H1 (cell line): ENCODE results near the gene SLX9. TPM values are rescaled to one million over a fixed set of nuclear protein-coding genes. Genes with fewer than 3 reads are reported as not detected.
A peak's percentile ranks its signal among the peaks of the same experiment; 100 is the strongest.

ENCODE experiments used
- CTCF ChIA-PET: fragments of 300-600 bp; sonication (Branson Sonifier 250); formaldehyde crosslinking; loops from one replicate; lab custom pipeline; 2021; ENCODE audit not compliant: partially characterized antibody; lab: Charles Lee
- POLR2A ChIA-PET: fragments of 300-600 bp; sonication (Branson Sonifier 250); formaldehyde crosslinking; loops from one replicate; lab custom pipeline; 2021; ENCODE audit warnings: inconsistent platforms; ENCODE audit not compliant: partially characterized antibody; lab: Charles Lee
- DNase-seq, 2 experiments: peaks; one replicate each; pipeline versions ENCODE4 v3.0.0 to v3.0.0-alpha.2; 2010 to 2022; ENCODE audit warnings: low spot score in 2 of 2, low read depth in 1 of 2, mixed read lengths in 1 of 2
- FAIRE-seq: peaks from 2 replicates; lab custom pipeline; 2011; peaks lifted over from hg19 to GRCh38; lab: Jason Lieb, UNC
- H2AFZ ChIP-seq: 2 replicates; pipeline ENCODE4 v1.8.1; 2012; ENCODE audit warnings: low read length, inconsistent platforms
- H2AK5ac ChIP-seq: 2 replicates; pipeline ENCODE4 v1.6.1; 2013; ENCODE audit warnings: low read depth, low read length
- H2BK120ac ChIP-seq: replicated peaks from 2 replicates; pipeline ENCODE3; 2013; ENCODE audit warnings: low read depth, low read length, inconsistent platforms
- H2BK12ac ChIP-seq: 2 replicates; pipeline ENCODE4 v1.6.1; 2013; ENCODE audit warnings: low read depth, low read length
- H2BK15ac ChIP-seq: 2 replicates; pipeline ENCODE4 v1.6.1; 2013; ENCODE audit warnings: low read length
- H2BK20ac ChIP-seq: 2 replicates; pipeline ENCODE4 v1.6.1; 2013; ENCODE audit warnings: low read length
- H2BK5ac ChIP-seq: 2 replicates; pipeline ENCODE4 v1.6.1; 2013; ENCODE audit warnings: low read depth, low read length
- H3K14ac ChIP-seq: 2 replicates; pipeline ENCODE4 v1.6.1; 2013; ENCODE audit warnings: inconsistent platforms; ENCODE audit not compliant: insufficient read length
- H3K18ac ChIP-seq: 2 replicates; pipeline ENCODE4 v1.6.1; 2013; ENCODE audit warnings: low read length; ENCODE audit errors: extremely low read depth
- H3K23ac ChIP-seq: 2 replicates; pipeline ENCODE4 v1.6.1; 2013; ENCODE audit warnings: inconsistent platforms; ENCODE audit not compliant: insufficient read length
- H3K23me2 ChIP-seq: 2 replicates; pipeline ENCODE4 v1.6.1; 2013; ENCODE audit warnings: low read depth, low read length
- H3K27ac ChIP-seq: 2 replicates; pipeline ENCODE4 v1.6.1; 2011; ENCODE audit warnings: low read depth, low read length, inconsistent platforms
- H3K27me3 ChIP-seq, 4 experiments: replicated peaks in 1 of 4; 1 replicate in 1 of 4; 2 replicates in 3 of 4; pipeline versions ENCODE4 v1.6.1 to v1.8.1; 2011 to 2013; ENCODE audit warnings: low read length in 3 of 4, mild to moderate bottlenecking in 3 of 4, inconsistent platforms in 2 of 4, mixed read lengths in 2 of 4, moderate library complexity in 1 of 4; ENCODE audit not compliant: control insufficient read depth in 3 of 4, insufficient read depth in 3 of 4; ENCODE audit errors: extremely low read depth in 1 of 4
- H3K36me3 ChIP-seq, 4 experiments: 2 replicates each; pipeline versions ENCODE4 v1.6.1 to v1.8.1; 2011 to 2013; ENCODE audit warnings: mild to moderate bottlenecking in 4 of 4, low read length in 3 of 4, moderate library complexity in 2 of 4, control low read depth in 1 of 4, inconsistent platforms in 1 of 4; ENCODE audit not compliant: insufficient read depth in 4 of 4, control insufficient read depth in 2 of 4
- H3K4ac ChIP-seq: replicated peaks from 2 replicates; pipeline ENCODE3; 2013; ENCODE audit warnings: low read length, low read depth, mixed read lengths, inconsistent platforms; ENCODE audit not compliant: insufficient read length
- H3K4me1 ChIP-seq, 4 experiments: replicated peaks in 1 of 4; 1 replicate in 1 of 4; 2 replicates in 3 of 4; pipeline versions ENCODE4 v1.6.1 to v1.8.1; 2011 to 2013; ENCODE audit warnings: low read length in 3 of 4, inconsistent platforms in 2 of 4, mixed read lengths in 1 of 4; ENCODE audit not compliant: insufficient read depth in 4 of 4, control insufficient read depth in 3 of 4
- H3K4me2 ChIP-seq, 2 experiments: 2 replicates each; pipeline versions ENCODE4 v1.6.1 to v1.8.1; 2011 to 2013; ENCODE audit warnings: low read depth in 2 of 2, low read length in 2 of 2, control low read depth in 1 of 2, inconsistent platforms in 1 of 2, mild to moderate bottlenecking in 1 of 2; ENCODE audit not compliant: insufficient read depth in 1 of 2
- H3K4me3 ChIP-seq, 4 experiments: fragments of 200-600, 300-600 bp in 1 of 4; sonication (generic), shearing (Covaris generic), sonication (Bioruptor Twin) in 1 of 4; 2 replicates each; pipeline versions ENCODE4 v1.5.1 to v1.8.1; 2011 to 2016; ENCODE audit warnings: low read length in 4 of 4, low read depth in 3 of 4, control low read depth in 2 of 4, inconsistent platforms in 2 of 4, mild to moderate bottlenecking in 2 of 4, mixed read lengths in 1 of 4, moderate library complexity in 1 of 4; ENCODE audit not compliant: insufficient read depth in 2 of 4; ENCODE audit errors: extremely low read depth in 1 of 4
- H3K56ac ChIP-seq: replicated peaks from 2 replicates; pipeline ENCODE3; 2013; ENCODE audit warnings: low read depth, mild to moderate bottlenecking, mixed read lengths, low read length, inconsistent platforms; ENCODE audit not compliant: insufficient read length
- H3K79me1 ChIP-seq: 2 replicates; pipeline ENCODE4 v1.6.1; 2013; ENCODE audit warnings: low read depth, low read length, control low read depth
- H3K79me2 ChIP-seq, 2 experiments: 2 replicates each; pipeline versions ENCODE4 v1.6.1 to v1.8.1; 2012 to 2013; ENCODE audit warnings: low read length in 2 of 2, mild to moderate bottlenecking in 2 of 2, inconsistent platforms in 1 of 2; ENCODE audit not compliant: insufficient read depth in 2 of 2, control insufficient read depth in 1 of 2
- H3K9ac ChIP-seq, 4 experiments: replicated peaks in 1 of 4; 1 replicate in 1 of 4; 2 replicates in 3 of 4; pipeline versions ENCODE4 v1.6.1 to v1.8.1; 2011 to 2013; ENCODE audit warnings: low read depth in 3 of 4, low read length in 3 of 4, control low read depth in 2 of 4, mild to moderate bottlenecking in 2 of 4, moderate library complexity in 2 of 4, inconsistent platforms in 1 of 4; ENCODE audit errors: extremely low read depth in 1 of 4
- H3K9me3 ChIP-seq, 2 experiments: 2 replicates each; pipeline versions ENCODE4 v1.6.1 to v1.8.1; 2012 to 2013; ENCODE audit warnings: mild to moderate bottlenecking in 2 of 2, moderate library complexity in 2 of 2, control low read depth in 1 of 2, inconsistent platforms in 1 of 2, low read depth in 1 of 2, low read length in 1 of 2, mixed read lengths in 1 of 2; ENCODE audit not compliant: insufficient read depth in 2 of 2
- H4K20me1 ChIP-seq, 2 experiments: replicated peaks in 1 of 2; 2 replicates each; pipeline versions ENCODE3 to v1.8.1; 2011 to 2013; ENCODE audit warnings: inconsistent platforms in 2 of 2, low read length in 2 of 2, mild to moderate bottlenecking in 1 of 2; ENCODE audit not compliant: insufficient read depth in 2 of 2, control insufficient read depth in 1 of 2
- H4K5ac ChIP-seq: 2 replicates; pipeline ENCODE4 v1.6.1; 2013; ENCODE audit warnings: low read length, low read depth, mixed read lengths, inconsistent platforms; ENCODE audit not compliant: insufficient read length
- H4K8ac ChIP-seq: 2 replicates; pipeline ENCODE4 v1.8.0; 2013; ENCODE audit warnings: mild to moderate bottlenecking, moderate library complexity, low read length, inconsistent platforms; ENCODE audit not compliant: insufficient read depth; ENCODE audit errors: extremely low read depth
- H4K91ac ChIP-seq: replicated peaks from 2 replicates; pipeline ENCODE3; 2013; ENCODE audit warnings: low read length, mixed read lengths, inconsistent platforms; ENCODE audit not compliant: insufficient read length
- ASH2L ChIP-seq: fragments of 200-600, 300-600 bp; sonication (generic); IDR thresholded peaks from one replicate; pipeline ENCODE4 v1.7.1; 2017; ENCODE audit warnings: low read length
- CEBPB ChIP-seq: IDR thresholded peaks from 2 replicates; pipeline ENCODE4 v1.6.1; 2012; ENCODE audit warnings: low read depth, low read length
- CHD1 ChIP-seq: IDR thresholded peaks from 2 replicates; pipeline ENCODE4 v1.6.1; 2012; ENCODE audit warnings: low read depth, low read length, improper control_type of control experiment
- HDAC2 ChIP-seq, 2 experiments: fragments of 300-600 bp in 1 of 2; sonication (generic) in 1 of 2; IDR thresholded peaks; 2 replicates each; pipeline ENCODE4 v1.6.1; 2011 to 2012; ENCODE audit warnings: low read depth in 2 of 2, low read length in 2 of 2, mild to moderate bottlenecking in 2 of 2, moderate library complexity in 2 of 2, borderline replicate concordance in 1 of 2, inconsistent platforms in 1 of 2
- POLR2AphosphoS5 ChIP-seq: IDR thresholded peaks from 2 replicates; pipeline ENCODE4 v1.6.1; 2011; ENCODE audit warnings: low read depth, low read length
- SP1 ChIP-seq: IDR thresholded peaks from 2 replicates; pipeline ENCODE4 v1.6.1; 2011; ENCODE audit warnings: low read depth, low read length
- TAF1 ChIP-seq: IDR thresholded peaks from 2 replicates; pipeline ENCODE4 v1.6.1; 2011; ENCODE audit warnings: mild to moderate bottlenecking, low read depth, low read length
- WGBS, 2 experiments: shearing (Covaris generic) in 1 of 2; methylation state at CpG; one replicate each; pipeline versions ENCODE4 v1.1.6 to v1.1.7; 2013 to 2015; ENCODE audit warnings: low lambda C conversion rate in 2 of 2, mixed read lengths in 2 of 2, inconsistent platforms in 1 of 2, low coverage in 1 of 2, missing lambda C conversion rate in 1 of 2; ENCODE audit not compliant: insufficient replicate concordance in 2 of 2, insufficient coverage in 1 of 2, insufficient read length in 1 of 2; ENCODE audit errors: extremely low coverage in 1 of 2, missing lambda C conversion rate in 1 of 2; 5-methylcytosine and 5-hydroxymethylcytosine counted together
- polyA plus RNA-seq, 7 experiments: library from polyadenylated mRNA; depleted of rRNA in 3 of 7; stranded (reverse) in 5 of 7; unstranded in 2 of 7; fragments of >200 nt in 5 of 7; fragments of 200-250 nt in 2 of 7; gene quantifications; 1 replicate in 5 of 7; 2 replicates in 1 of 7; 4 replicates in 1 of 7; pipeline versions ENCODE4 v1.2.1 to v1.2.3, GENCODE V29; 2011 to 2013; ENCODE audit warnings: missing spikeins in 2 of 7, mixed read lengths in 2 of 7
- total RNA-seq: library from RNA; stranded (reverse); fragmentation: NEBNext Ultra II Directional; extraction: Animal tissue kit (Norgen Biotek cat#: 25700); gene quantifications from 2 replicates; pipeline ENCODE4 v1.2.1, GENCODE V29; 2021

The SLX9 gene
- total and polyA plus RNA-seq, 2 of the 8 experiments (the other 6 are each of a cell fraction or from before 2014, with no cell fraction given) = 17.7 to 57.3 TPM

DNA sequence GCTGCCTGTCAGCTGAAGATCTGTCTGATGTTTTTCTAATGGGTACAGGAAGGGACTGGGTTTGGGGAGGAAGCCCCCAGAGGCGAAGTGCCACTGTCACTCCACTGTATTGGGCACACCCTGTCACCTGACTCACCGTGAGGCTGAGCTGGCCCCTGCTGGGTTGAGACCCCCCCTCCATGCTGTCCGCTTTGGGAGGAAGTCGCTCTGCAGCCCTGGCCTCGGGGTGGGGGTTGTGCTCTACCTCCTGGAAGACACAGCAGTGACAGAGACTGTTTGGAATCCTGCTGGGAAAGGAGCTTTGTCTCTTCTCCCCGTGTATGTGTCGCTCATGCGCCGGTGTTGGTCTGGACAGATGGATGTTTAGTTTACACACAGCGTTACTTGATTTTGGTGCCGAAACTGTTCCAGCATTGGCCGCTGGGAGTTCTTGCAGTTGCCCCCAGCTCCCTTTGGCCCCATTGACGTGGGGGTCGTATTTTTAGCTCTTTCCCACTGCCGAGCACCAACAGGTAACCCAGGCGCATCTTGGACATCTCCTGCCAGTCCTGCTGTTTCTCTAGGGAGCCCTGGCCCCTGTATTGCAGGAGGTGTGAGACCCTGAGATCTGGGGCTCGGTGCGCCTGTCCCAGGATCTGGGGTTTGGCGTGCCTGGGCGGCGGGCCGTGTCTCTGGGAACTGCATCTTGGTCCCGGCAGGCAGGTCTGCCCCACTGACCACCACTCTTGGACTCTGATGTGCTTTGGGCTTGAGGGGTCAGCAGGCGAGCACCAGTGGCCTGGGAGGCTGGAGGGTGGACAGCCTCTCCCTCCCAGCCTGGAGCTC lies 30.3 kb downstream of the SLX9 start:
- CTCF ChIA-PET = interaction anchor here (0.6 to 4.1 kb wide), 10 partner anchors 20 to 167 kb away, joined by 3 to 28 read pairs (median 3); no protein-coding TSS in a partner anchor
- Histone ChIP-seq H3K4me1 (no peaks in the 10 kb centered on the region; a peak in 1 of 7 replicates), H3K14ac (no peak overlapping the region), H3K79me1 (0 out of 2 replicates have a peak, but pooled peaks cover 4% of the 10 kb centered on the region), H4K5ac (no peak overlapping the region), H3K56ac (no peak overlapping the region), H3K23ac (no peak overlapping the region), H3K4me3 (no peak overlapping the region), H3K23me2 (no peaks in the 10 kb centered on the region), H2BK20ac (no peak overlapping the region), H2BK120ac (no peak overlapping the region), H2BK12ac (no peak overlapping the region), H3K9ac (no peak overlapping the region), H3K18ac (no peak overlapping the region), H3K79me2 (peaks cover 0 to 6% of the 10 kb centered on the region in 2 experiments; a peak in 2 of 4 replicates), H4K20me1 (peaks cover 15 to 18% of the 10 kb centered on the region in 2 experiments), H2AK5ac (no peak overlapping the region), H2BK15ac (no peak overlapping the region; the same call in 1 of the 2 replicates), H3K27me3 (no peaks in the 10 kb centered on the region), H3K4me2 (no peak overlapping the region), H4K91ac (no peak overlapping the region), H4K8ac (no peak overlapping the region; the same call in 1 of the 2 replicates), H3K36me3 (peaks cover 0 to 19% (median 9%) of the 10 kb centered on the region in 4 experiments; a peak in 4 of 8 replicates), H2AFZ (no peak overlapping the region), H2BK5ac (peak overlapping the region; percentile 35; the same call in 1 of the 2 replicates), H3K9me3 (no peaks in the 10 kb centered on the region), H3K27ac (no peak overlapping the region), H3K4ac (no peak overlapping the region)
- POLR2A ChIA-PET = interaction anchor here (1.2 kb wide), 1 partner anchor 12 kb away, joined by 3 read pairs; no protein-coding TSS in a partner anchor
- TF ChIP-seq ASH2L (no peak), TAF1 (no peak), CHD1 (no peak), POLR2AphosphoS5 (no peak), CEBPB (no peak), SP1 (no peak), HDAC2 (IDR thresholded peaks at IDR 0.05; ENCODE audit: borderline replicate concordance in 1 of 2, low read depth in 2 of 2, low read length in 2 of 2) (no peak)
- DNase-seq = no peak
- whole genome bisulfite sequencing, 2 experiments = 94% methylated on average over 22 of the region's 24 CpGs; no CpG with 5 or more reads in 1 of the 2 experiments
- FAIRE-seq = no peak
